Testis (tissue), 3 donors: ENCODE data around the gene METTL17. TPM values are rescaled to one million over a fixed set of nuclear protein-coding genes. Genes with fewer than 3 reads are reported as not detected.
"Not testable (repeated sequence)": the region's sequence is repeated elsewhere in the genome, so short reads cannot be mapped to it uniquely, and the experiment has no call there.

Experiments used
- DNase-seq: peaks from one replicate; pipeline ENCODE4 v3.0.0-alpha.2; 2019
- H3K27ac ChIP-seq, 2 donors: fragments of 200-600 bp; sonication (generic); one replicate each; pipeline ENCODE4 v1.5.1; 2019
- H3K27me3 ChIP-seq: fragments of 200-600 bp; sonication (generic); one replicate; pipeline ENCODE4 v1.5.1; 2019
- H3K36me3 ChIP-seq: fragments of 200-600 bp; sonication (generic); one replicate; pipeline ENCODE4 v1.5.1; 2017; ENCODE audit warnings: low read depth; ENCODE audit errors: missing control alignments
- H3K4me1 ChIP-seq: fragments of 200-600 bp; sonication (generic); one replicate; pipeline ENCODE4 v1.5.1; 2019
- H3K4me3 ChIP-seq, 2 donors: fragments of 200-600 bp; sonication (generic); one replicate each; pipeline ENCODE4 v1.5.1; 2017 to 2019
- H3K9me3 ChIP-seq: fragments of 200-600 bp; sonication (generic); one replicate; pipeline ENCODE4 v1.5.1; 2017
- CTCF ChIP-seq, 3 experiments: fragments of 450-650 bp in 2 of 3; fragments of 200-600 bp in 1 of 3; sonication (generic) in 1 of 3; IDR thresholded peaks; one replicate each; pipeline ENCODE4 v1.5.1; 2016 to 2019; ENCODE audit warnings: antibody characterized with exemption in 3 of 3, mild to moderate bottlenecking in 2 of 3, moderate library complexity in 1 of 3
- POLR2A ChIP-seq: fragments of 450-650 bp; IDR thresholded peaks from one replicate; pipeline ENCODE4 v1.6.1; 2017; ENCODE audit warnings: antibody characterized with exemption, mild to moderate bottlenecking, moderate library complexity
- WGBS, 2 donors: methylation state at CpG; one replicate each; pipeline ENCODE4 v1.1.5; 2018; 5-methylcytosine and 5-hydroxymethylcytosine counted together
- intact Hi-C: fragments of 100-400 bp; cut with DNase I; formaldehyde crosslinking; loops from one replicate; pipeline ENCODE4 v1.15.1; 2023; ENCODE audit warnings: low total_unique reads
- polyA plus RNA-seq: library from polyadenylated mRNA; stranded (reverse); fragments of 350-450 nt; fragmentation: Illumina TruSeq; extraction: RNeasy Lipid Tissue Mini Kit (QIAGEN cat#74804); gene quantifications from one replicate; pipeline ENCODE4 v1.2.3, GENCODE V29; 2014; ENCODE audit warnings: low read depth, low replicate concordance; ENCODE audit not compliant: insufficient read depth
- total RNA-seq, 2 donors: library from RNA; depleted of rRNA; stranded (reverse); fragments of >200 nt; gene quantifications; one replicate each; pipeline ENCODE4 v1.2.3, GENCODE V29; 2016

METTL17 gene
- total and polyA plus RNA-seq, 3 donors from 2014 or later, result 68.9 to 93.4 (median 93.2) TPM

GRCh38 chr14:21003788-21004346 lies 14.1 kb downstream of the METTL17 start:
- TF ChIP-seq CTCF (IDR thresholded peaks at IDR 0.05), result no peak
- TF ChIP-seq POLR2A, result no peak
- H3K27ac ChIP-seq, result peak overlapping the region in 1 of 2 donors; percentile 50
- H3K36me3 ChIP-seq, result no peaks in the 10 kb centered on the region
- no peak overlapping the region for H3K4me3 ChIP-seq
- H3K9me3 ChIP-seq, result no peaks in the 10 kb centered on the region
- WGBS, 2 donors, result 64 to 69% methylated on average over 14 of the region's 14 CpGs
- no peak for DNase-seq
- H3K27me3 ChIP-seq, result no peaks in the 10 kb centered on the region
- H3K4me1 ChIP-seq, result no peaks in the 10 kb centered on the region
- intact Hi-C loops, result no loop called here

- not testable (repeated sequence) for DNase-seq, H3K9me3 ChIP-seq, H3K4me1 ChIP-seq, H3K36me3 ChIP-seq, H3K4me3 ChIP-seq, H3K27ac ChIP-seq, H3K27me3 ChIP-seq
- 82 to 85% methylated on average over 3 of the region's 3 CpGs for WGBS, 2 donors
- intact Hi-C loops, result loop anchor here (10.0 kb wide), 1 partner anchor 85 kb away; the partner anchor contains the start of gene ZNF219
Measured at GRCh38 chr14:21009721-21010120, 19.9 kb downstream of the METTL17 start.

GRCh38 chr14:21011136-21011535 lies 21.4 kb downstream of the METTL17 start:
- H3K4me1 ChIP-seq, result peaks cover 3% of the 10 kb centered on the region
- WGBS, 2 donors, result 73 to 81% methylated on average over 1 of the region's 1 CpG
- intact Hi-C loops, result loop anchor here (10.0 kb wide), 1 partner anchor 84 kb away; the partner anchor contains the start of gene ZNF219
- DNase-seq, result no peak
- no peaks in the 10 kb centered on the region for H3K27me3 ChIP-seq
- no peak overlapping the region for H3K4me3 ChIP-seq
- H3K9me3 ChIP-seq, result no peaks in the 10 kb centered on the region
- no peaks in the 10 kb centered on the region for H3K36me3 ChIP-seq
- no peak for TF ChIP-seq CTCF (IDR thresholded peaks at IDR 0.05)
- TF ChIP-seq POLR2A, result no peak
- no peak overlapping the region for H3K27ac ChIP-seq

DNA sequence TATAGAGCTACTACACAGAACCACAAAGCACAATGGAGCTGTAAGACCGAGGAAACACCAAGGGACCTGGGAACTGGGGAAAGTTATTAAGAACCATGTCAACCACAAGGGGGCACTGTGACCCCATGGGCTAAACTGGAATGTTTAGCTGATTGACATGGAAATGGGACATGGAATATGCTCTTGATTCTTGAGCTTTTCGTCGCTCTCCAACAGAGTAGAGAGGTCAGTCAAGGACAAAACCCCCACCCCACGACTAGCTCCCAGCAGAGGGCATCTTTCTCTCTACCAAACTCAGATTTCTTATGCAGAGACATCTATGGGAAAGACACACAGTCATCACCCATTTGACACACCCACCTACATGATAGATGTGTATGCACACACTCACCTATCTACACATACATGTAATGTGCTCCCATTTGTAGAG lies 25.0 kb downstream of the METTL17 start:
- H3K36me3 ChIP-seq, result no peaks in the 10 kb centered on the region
- 7 to 9% methylated on average over 4 of the region's 4 CpGs for WGBS, 2 donors
- intact Hi-C loops, result loop anchor here (10.0 kb wide), 1 partner anchor 80 kb away; the partner anchor contains the start of gene ZNF219
- no peak overlapping the region for H3K27ac ChIP-seq
- H3K4me3 ChIP-seq, result no peak overlapping the region
- H3K27me3 ChIP-seq, result no peaks in the 10 kb centered on the region
- H3K4me1 ChIP-seq, result peaks cover 3% of the 10 kb centered on the region
- no peaks in the 10 kb centered on the region for H3K9me3 ChIP-seq
- peak; percentile 92 for DNase-seq
- TF ChIP-seq CTCF (IDR thresholded peaks at IDR 0.05) (peak; percentile 89 to 97 (median 90)), POLR2A (no peak)

GRCh38 chr14:21015312-21015711 lies 25.5 kb downstream of the METTL17 start:
- no peak for TF ChIP-seq POLR2A
- Histone ChIP-seq H3K27ac (no peak overlapping the region), H3K4me1 (peaks cover 3% of the 10 kb centered on the region), H3K36me3 (no peaks in the 10 kb centered on the region), H3K4me3 (no peak overlapping the region), H3K27me3 (no peaks in the 10 kb centered on the region), H3K9me3 (no peaks in the 10 kb centered on the region)
- intact Hi-C loops, result loop anchor here (10.0 kb wide), 1 partner anchor 79 kb away; the partner anchor contains the start of gene ZNF219
- no peak for DNase-seq
- 67 to 71% methylated on average over 6 of the region's 6 CpGs for WGBS, 2 donors
